ENCODE results near the gene FASTK.

Gene FASTK

DNA sequence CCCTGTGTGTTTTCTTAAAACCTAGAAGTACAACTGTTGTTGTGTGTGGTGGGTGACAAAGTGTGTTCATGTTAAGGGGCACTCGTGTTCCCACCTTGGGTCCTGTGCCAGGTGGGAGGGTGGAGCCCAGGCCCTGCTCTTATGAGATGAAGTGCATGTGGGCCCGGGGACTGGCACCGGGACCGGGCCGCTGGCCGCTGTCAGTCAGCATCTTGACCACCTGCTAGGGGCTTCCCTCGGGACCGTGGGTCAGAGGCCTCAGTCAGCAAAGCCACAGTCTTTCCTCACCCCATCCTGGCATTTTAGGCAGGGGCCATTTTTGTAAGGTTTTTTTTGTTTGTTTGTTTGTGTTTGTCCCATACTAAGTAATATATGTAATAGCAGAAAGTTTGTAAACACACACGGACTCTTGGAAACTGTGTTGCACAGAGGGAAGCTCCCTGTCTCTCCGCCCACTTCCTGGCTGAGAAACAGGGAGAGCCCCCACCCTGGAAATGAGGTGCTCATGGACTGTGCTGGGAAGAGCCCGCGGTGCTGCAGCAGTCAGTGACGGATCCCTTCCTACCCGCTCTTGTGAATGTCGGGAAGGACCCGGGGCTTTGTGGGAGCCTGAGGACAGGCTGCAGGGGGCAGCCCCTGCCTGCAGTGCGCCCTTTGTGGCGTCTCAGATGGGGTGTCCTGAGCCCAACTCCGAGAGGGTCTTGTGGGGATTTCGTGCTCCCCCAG is 19.0 kb upstream of the FASTK start:
- H3K4me3 ChIP-seq (ENCODE audit: low read length): no peak overlapping the region
- no peak for DNase-seq (ENCODE audit: low read depth)
- TF ChIP-seq CTCF (conservative IDR thresholded peaks at IDR 0.05; ENCODE audit: low read length): no peak

GRCh38 chr7:151095828-151096475 is 15.3 kb upstream of the FASTK start:
- TF ChIP-seq CTCF (conservative IDR thresholded peaks at IDR 0.05; ENCODE audit: low read length): no peak
- no peak for DNase-seq (ENCODE audit: low read depth)
- no peak overlapping the region for H3K4me3 ChIP-seq (ENCODE audit: low read length)

DNA sequence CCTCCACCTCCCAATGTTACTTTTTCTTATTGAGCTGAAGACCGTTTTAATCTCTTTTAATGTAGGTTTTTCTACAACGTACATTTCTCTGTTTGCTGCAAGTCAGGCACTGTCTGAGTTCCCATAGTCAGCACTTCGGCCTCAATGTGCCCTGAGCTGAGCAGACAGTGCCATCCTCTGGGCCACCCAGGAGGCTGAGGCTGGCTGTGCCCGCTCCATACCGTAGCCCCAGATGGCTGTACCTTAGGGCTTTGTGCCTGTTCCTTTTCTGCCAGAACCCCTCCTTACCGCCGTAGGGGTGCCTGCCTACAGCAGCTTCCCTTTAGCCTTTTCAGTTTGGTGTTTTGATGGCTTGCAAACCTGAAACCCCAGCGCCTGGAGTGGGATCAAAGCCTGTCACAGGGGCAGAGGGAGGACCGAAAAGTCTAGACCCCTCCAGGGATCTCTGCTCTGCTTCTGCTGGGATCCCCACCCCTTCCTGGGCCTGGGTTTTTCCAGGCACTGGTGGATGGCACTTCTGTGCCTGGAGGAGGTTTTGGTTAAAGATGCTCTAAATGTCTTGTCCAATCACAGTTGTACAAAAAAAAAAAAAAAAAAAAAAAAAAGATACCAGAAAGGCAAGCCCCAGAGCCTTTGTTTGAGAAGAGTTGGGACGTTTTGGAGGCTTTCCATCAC is 14.7 kb upstream of the FASTK start:
- no peak for DNase-seq (ENCODE audit: low read depth)
- H3K4me3 ChIP-seq (ENCODE audit: low read length): no peak overlapping the region
- TF ChIP-seq CTCF (conservative IDR thresholded peaks at IDR 0.05; ENCODE audit: low read length): no peak

- no peak overlapping the region for H3K4me3 ChIP-seq (ENCODE audit: low read length)
- peak; percentile 44 for DNase-seq (ENCODE audit: low read depth)
- TF ChIP-seq CTCF (conservative IDR thresholded peaks at IDR 0.05; ENCODE audit: low read length): no peak
These were observed 14.1 kb upstream of the FASTK start for GRCh38 chr7:151094675-151095074.

GRCh38 chr7:151093748-151094147 is 13.1 kb upstream of the FASTK start:
- H3K4me3 ChIP-seq (ENCODE audit: low read length): no peak overlapping the region
- no peak for DNase-seq (ENCODE audit: low read depth)
- TF ChIP-seq CTCF (conservative IDR thresholded peaks at IDR 0.05; ENCODE audit: low read length): no peak

- TF ChIP-seq CTCF (conservative IDR thresholded peaks at IDR 0.05; ENCODE audit: low read length): no peak
- no peak for DNase-seq (ENCODE audit: low read depth)
- no peak overlapping the region for H3K4me3 ChIP-seq (ENCODE audit: low read length)
These were observed 11.4 kb upstream of the FASTK start for GRCh38 chr7:151091988-151092387.

All from AG10803 (cell line).